ENCODE measurements around the gene TMEM179. TPM values are rescaled to one million over a fixed set of nuclear protein-coding genes. Genes with fewer than 3 reads are reported as not detected.

Gene TMEM179
- total and polyA plus RNA-seq, 2 experiments from 2014 or later, result 2.2 to 4.3 TPM

DNA sequence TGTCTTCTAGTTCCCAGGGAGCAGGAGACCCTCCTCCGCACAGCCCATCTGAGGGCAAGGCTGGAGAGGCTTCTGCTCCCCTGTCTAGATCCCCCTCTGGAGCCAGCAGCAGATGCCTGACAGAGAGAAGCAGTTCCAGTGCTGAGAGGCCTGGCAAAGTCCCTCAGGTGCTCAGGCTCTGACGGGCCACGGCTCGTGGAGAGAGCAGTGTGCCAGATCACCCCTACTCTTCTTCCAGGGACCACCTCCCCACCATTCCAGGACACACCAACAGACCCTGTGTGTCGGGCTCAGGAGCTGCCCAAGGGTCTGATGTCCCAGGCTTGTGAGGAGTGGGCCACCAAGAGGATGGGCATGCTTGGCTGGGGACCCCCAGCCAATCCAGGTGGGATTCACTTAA lies 47.5 kb downstream of the TMEM179 start:
- Histone ChIP-seq H3K4me2 (no peak overlapping the region), H4K20me1 (ENCODE audit: insufficient read depth, poor library complexity, severe bottlenecking) (no peaks in the 10 kb centered on the region), H3K9me2 (replicated peaks; ENCODE audit: insufficient read depth) (no peaks in the 10 kb centered on the region), H3K79me2 (no peaks in the 10 kb centered on the region), H3K4me3 (no peak overlapping the region), H3K27ac (no peak overlapping the region), H3K4me1 (ENCODE audit: insufficient read depth) (peaks cover 13% of the 10 kb centered on the region), H3K36me3 (replicated peaks; ENCODE audit: insufficient read depth, low read depth) (no peaks in the 10 kb centered on the region), H2AFZ (no peak overlapping the region), H3K27me3 (no peaks in the 10 kb centered on the region), H3K9me3 (ENCODE audit: low read depth) (no peaks in the 10 kb centered on the region)
- TF ChIP-seq EZH2phosphoT487 (IDR thresholded peaks at IDR 0.05; ENCODE audit: low read depth, severe bottlenecking, unreplicated experiment) (no peak), EZH2 (IDR thresholded peaks at IDR 0.05; ENCODE audit: borderline replicate concordance) (no peak)
- TF ChIP-seq, protein P1, sequence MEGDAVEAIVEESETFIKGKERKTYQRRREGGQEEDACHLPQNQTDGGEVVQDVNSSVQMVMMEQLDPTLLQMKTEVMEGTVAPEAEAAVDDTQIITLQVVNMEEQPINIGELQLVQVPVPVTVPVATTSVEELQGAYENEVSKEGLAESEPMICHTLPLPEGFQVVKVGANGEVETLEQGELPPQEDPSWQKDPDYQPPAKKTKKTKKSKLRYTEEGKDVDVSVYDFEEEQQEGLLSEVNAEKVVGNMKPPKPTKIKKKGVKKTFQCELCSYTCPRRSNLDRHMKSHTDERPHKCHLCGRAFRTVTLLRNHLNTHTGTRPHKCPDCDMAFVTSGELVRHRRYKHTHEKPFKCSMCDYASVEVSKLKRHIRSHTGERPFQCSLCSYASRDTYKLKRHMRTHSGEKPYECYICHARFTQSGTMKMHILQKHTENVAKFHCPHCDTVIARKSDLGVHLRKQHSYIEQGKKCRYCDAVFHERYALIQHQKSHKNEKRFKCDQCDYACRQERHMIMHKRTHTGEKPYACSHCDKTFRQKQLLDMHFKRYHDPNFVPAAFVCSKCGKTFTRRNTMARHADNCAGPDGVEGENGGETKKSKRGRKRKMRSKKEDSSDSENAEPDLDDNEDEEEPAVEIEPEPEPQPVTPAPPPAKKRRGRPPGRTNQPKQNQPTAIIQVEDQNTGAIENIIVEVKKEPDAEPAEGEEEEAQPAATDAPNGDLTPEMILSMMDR (IDR thresholded peaks at IDR 0.05; ENCODE audit: poor library complexity), result no peak
- 91% methylated on average over 5 of the region's 5 CpGs for WGBS (ENCODE audit: low lambda C conversion rate, missing lambda C conversion rate)
- no peak for DNase-seq (ENCODE audit: low spot score)

GRCh38 chr14:104556256-104557021 lies 48.1 kb downstream of the TMEM179 start:
- Histone ChIP-seq H4K20me1 (ENCODE audit: insufficient read depth, poor library complexity, severe bottlenecking) (no peaks in the 10 kb centered on the region), H3K4me1 (ENCODE audit: insufficient read depth) (peaks cover 13% of the 10 kb centered on the region), H3K9me3 (ENCODE audit: low read depth) (no peaks in the 10 kb centered on the region), H3K4me2 (no peak overlapping the region), H3K27ac (no peak overlapping the region), H3K27me3 (no peaks in the 10 kb centered on the region), H3K79me2 (no peaks in the 10 kb centered on the region), H2AFZ (no peak overlapping the region), H3K9me2 (replicated peaks; ENCODE audit: insufficient read depth) (no peaks in the 10 kb centered on the region), H3K4me3 (no peak overlapping the region), H3K36me3 (replicated peaks; ENCODE audit: insufficient read depth, low read depth) (no peaks in the 10 kb centered on the region)
- WGBS (ENCODE audit: low lambda C conversion rate, missing lambda C conversion rate), result 70% methylated on average over 13 of the region's 13 CpGs
- no peak for DNase-seq (ENCODE audit: low spot score)
- TF ChIP-seq EZH2phosphoT487 (IDR thresholded peaks at IDR 0.05; ENCODE audit: low read depth, severe bottlenecking, unreplicated experiment) (no peak), EZH2 (IDR thresholded peaks at IDR 0.05; ENCODE audit: borderline replicate concordance) (no peak)
- TF ChIP-seq, protein P1 (IDR thresholded peaks at IDR 0.05; ENCODE audit: poor library complexity), result no peak

- H3K4me3 ChIP-seq, result no peak overlapping the region
- H3K9me3 ChIP-seq (ENCODE audit: low read depth), result no peaks in the 10 kb centered on the region
- H3K27me3 ChIP-seq, result no peaks in the 10 kb centered on the region
- no peaks in the 10 kb centered on the region for H4K20me1 ChIP-seq (ENCODE audit: insufficient read depth, poor library complexity, severe bottlenecking)
- H3K27ac ChIP-seq, result no peak overlapping the region
- H3K36me3 ChIP-seq (replicated peaks; ENCODE audit: insufficient read depth, low read depth), result no peaks in the 10 kb centered on the region
- peaks cover 13% of the 10 kb centered on the region for H3K4me1 ChIP-seq (ENCODE audit: insufficient read depth)
- no peak for DNase-seq (ENCODE audit: low spot score)
- no peak overlapping the region for H3K4me2 ChIP-seq
- H2AFZ ChIP-seq, result no peak overlapping the region
- WGBS (ENCODE audit: low lambda C conversion rate, missing lambda C conversion rate), result 87% methylated on average over 11 of the region's 11 CpGs
- H3K9me2 ChIP-seq (replicated peaks; ENCODE audit: insufficient read depth), result no peaks in the 10 kb centered on the region
- TF ChIP-seq, protein P1 (IDR thresholded peaks at IDR 0.05; ENCODE audit: poor library complexity), result no peak
- no peak for TF ChIP-seq EZH2 (IDR thresholded peaks at IDR 0.05; ENCODE audit: borderline replicate concordance)
- TF ChIP-seq EZH2phosphoT487 (IDR thresholded peaks at IDR 0.05; ENCODE audit: low read depth, severe bottlenecking, unreplicated experiment), result no peak
- H3K79me2 ChIP-seq, result no peaks in the 10 kb centered on the region
Observed at GRCh38 chr14:104555430-104556255, 48.9 kb downstream of the TMEM179 start.
